ENCODE measurements around the gene DCLRE1A.
"Not testable (repeated sequence)": the region's sequence is repeated elsewhere in the genome, so short reads cannot be mapped to it uniquely, and the experiment has no call there.

Gene DCLRE1A

GRCh38 chr10:113858541-113858940, 4.7 kb upstream of the DCLRE1A start:
- in situ Hi-C loops (cut with MboI; ENCODE audit: low sequenced_read_pairs) = no loop called here

- in situ Hi-C loops (cut with MboI; ENCODE audit: low sequenced_read_pairs) = no loop called here
Measured at GRCh38 chr10:113857210-113857609, 3.3 kb upstream of the DCLRE1A start.

DNA sequence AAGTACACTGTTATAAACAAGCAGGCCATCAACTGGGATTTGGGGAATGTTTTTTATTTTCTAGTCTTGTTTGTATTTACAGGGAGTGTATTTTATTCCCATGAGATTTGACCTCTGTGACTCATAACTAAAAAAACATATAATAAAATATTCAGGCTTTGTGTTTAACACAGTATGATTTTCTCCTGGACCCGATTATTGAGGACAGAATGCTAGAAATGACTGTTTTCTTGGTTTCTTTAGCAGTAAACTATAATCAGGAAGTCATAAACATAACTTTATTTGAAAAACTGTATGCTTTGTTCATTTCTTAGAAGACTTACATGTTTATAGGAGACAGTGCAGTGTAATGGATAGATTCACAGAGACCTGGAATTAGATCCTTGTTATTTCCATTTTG, 2.7 kb upstream of the DCLRE1A start:
- in situ Hi-C loops (cut with MboI; ENCODE audit: low sequenced_read_pairs) = no loop called here

GRCh38 chr10:113854761-113855588, 1.1 kb upstream of the DCLRE1A start:
- in situ Hi-C loops (cut with MboI; ENCODE audit: low sequenced_read_pairs) = no loop called here

DNA sequence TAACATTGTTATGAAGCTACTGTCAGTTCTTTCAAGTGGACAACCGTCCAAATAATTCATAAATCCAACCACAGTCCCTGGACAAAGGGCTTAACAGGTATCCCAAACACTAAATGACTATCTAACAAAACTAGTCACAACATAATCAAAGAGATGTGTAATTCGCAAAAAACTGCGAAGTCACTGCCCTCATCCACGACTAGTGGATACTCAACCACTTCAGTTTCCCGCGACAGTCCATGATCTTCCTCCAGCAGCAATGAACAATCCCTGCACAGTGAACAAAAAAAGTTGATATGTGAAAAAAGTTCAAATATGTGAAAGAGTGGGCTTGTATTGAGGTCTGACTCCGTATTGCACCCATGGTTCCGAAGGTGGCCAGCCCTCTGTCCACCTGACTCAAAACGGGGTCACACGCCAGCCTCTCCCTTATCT, 287 bp downstream of the DCLRE1A start:
- in situ Hi-C loops (cut with MboI; ENCODE audit: low sequenced_read_pairs) = no loop called here

- in situ Hi-C loops (cut with MboI; ENCODE audit: low sequenced_read_pairs) = no loop called here
Measured at GRCh38 chr10:113849946-113850345, 3.9 kb downstream of the DCLRE1A start.

DNA sequence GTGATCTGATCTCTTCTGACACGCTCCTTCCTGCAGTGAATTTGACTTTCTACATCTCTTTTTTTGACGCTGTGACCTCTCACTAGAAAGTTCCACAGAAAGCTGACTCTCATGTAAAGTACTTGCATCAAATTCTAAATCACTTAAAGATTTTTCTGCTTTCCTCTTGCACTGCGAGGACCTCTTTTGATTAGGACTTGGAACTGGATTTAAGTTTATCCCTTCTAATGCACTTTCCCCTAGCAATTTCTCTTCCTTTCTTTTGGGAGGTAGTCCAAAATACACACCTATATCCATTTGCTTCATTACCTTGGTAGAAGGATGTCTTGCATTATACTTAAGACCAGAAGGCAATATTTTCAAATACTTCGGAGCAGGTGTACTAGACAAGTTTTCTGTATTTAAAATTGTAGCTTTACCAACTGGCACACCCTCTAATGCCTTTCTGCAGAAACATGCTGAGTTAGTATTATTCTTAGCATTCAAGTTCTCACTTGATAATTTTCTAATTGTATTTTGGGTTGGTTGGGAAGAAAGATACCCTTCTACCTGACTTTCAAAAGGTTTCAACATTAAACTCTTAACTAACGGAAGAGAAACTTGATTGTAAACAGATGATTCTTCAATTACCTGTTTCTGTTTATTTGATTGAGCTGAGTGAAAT, 4.6 kb downstream of the DCLRE1A start:
- in situ Hi-C loops (cut with MboI; ENCODE audit: low sequenced_read_pairs) = no loop called here

GRCh38 chr10:113846036-113846435, 7.8 kb downstream of the DCLRE1A start:
- in situ Hi-C loops (cut with MboI; ENCODE audit: low sequenced_read_pairs) = no loop called here

- in situ Hi-C loops (cut with MboI; ENCODE audit: low sequenced_read_pairs) = no loop called here
Measured at GRCh38 chr10:113843972-113844485, 9.9 kb downstream of the DCLRE1A start.

- in situ Hi-C loops (cut with MboI; ENCODE audit: low sequenced_read_pairs) = no loop called here
Measured at GRCh38 chr10:113842171-113842570, 11.7 kb downstream of the DCLRE1A start.

GRCh38 chr10:113828567-113828966, 25.3 kb downstream of the DCLRE1A start:
- in situ Hi-C loops (cut with MboI; ENCODE audit: low sequenced_read_pairs) = not testable (repeated sequence)

DNA sequence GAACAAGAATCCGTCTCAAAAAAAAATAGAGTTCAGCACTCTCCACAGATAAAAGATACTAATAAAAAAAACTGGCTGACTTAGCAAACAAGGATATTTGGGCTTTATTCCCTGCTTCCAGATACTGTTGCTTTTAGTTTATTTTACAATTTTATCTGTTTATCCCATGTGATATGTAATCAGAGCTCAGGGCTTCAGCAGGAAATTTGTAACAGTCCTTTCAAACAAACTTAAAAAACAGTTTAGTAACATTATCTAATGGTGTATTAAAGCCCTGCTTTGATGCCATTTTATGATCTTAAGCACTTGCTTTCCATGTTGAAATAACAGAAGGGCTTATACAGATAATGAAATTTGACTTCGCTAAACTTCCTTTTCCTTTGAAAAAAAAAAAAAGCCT, 28.1 kb downstream of the DCLRE1A start:
- in situ Hi-C loops (cut with MboI; ENCODE audit: low sequenced_read_pairs) = no loop called here

GRCh38 chr10:113823389-113823788, 30.5 kb downstream of the DCLRE1A start:
- in situ Hi-C loops (cut with MboI; ENCODE audit: low sequenced_read_pairs) = no loop called here

- in situ Hi-C loops (cut with MboI; ENCODE audit: low sequenced_read_pairs) = no loop called here
Measured at GRCh38 chr10:113822174-113822573, 31.7 kb downstream of the DCLRE1A start.

DNA sequence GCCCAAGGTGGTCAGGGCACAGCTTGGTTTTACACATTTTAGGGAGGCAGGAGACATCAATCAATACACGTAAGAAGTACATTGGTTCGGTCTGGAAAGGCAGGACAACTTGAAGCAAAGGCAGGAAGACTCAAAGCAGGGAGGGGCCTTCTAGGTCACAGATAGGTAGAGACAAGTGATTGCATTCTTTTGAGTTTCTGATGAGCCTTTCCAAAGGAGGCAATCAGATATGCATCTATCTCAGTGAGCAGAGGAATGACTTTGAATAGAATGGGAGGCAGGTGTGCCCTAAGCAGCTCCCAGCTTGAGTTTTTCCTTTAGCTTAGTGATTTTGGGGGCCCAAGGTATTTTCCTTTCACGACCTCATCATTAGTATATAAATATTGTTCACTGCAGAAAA, 32.6 kb downstream of the DCLRE1A start:
- in situ Hi-C loops (cut with MboI; ENCODE audit: low sequenced_read_pairs) = not testable (repeated sequence)

GRCh38 chr10:113820507-113820906, 33.4 kb downstream of the DCLRE1A start:
- in situ Hi-C loops (cut with MboI; ENCODE audit: low sequenced_read_pairs) = no loop called here

DNA sequence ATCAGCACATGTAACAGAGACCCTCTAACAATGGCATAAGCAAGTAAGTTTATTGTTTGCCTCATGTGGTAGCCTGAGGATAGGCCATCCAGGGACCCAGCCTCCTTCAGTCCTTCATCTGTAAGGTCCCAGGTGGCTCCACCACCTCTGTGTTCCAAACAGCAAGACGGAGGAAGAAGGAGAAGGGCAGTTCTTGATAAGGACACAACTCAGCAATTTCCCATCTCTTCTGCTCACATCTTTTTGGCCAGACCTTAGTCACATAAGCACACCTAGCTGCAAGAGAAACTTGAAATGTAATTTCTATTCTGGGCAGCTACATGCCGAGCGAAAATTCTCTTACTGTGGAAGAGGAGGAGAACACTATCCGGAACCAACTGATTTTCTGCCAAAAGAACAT, 33.9 kb downstream of the DCLRE1A start:
- in situ Hi-C loops (cut with MboI; ENCODE audit: low sequenced_read_pairs) = no loop called here

GRCh38 chr10:113814700-113815099, 39.2 kb downstream of the DCLRE1A start:
- in situ Hi-C loops (cut with MboI; ENCODE audit: low sequenced_read_pairs) = not testable (repeated sequence)

DNA sequence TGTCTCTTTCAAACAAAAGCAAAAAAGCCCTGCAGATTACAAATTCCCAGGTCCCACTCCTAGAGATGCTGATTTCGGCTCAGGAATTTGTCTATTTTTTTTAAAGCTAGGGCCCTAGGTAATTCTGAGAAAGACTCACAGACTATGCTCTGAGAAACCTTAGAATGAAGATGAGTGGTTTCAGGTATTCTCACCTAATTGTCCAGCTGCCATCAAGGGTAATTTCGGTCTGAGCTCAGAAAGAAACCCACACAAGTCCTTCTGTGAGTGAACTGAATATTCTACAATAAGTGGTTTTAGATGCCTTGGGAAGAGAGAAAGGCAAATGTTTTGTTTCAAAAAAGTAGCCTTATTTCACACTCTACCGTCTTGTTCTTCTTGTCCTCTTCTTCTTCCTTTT, 45.7 kb downstream of the DCLRE1A start:
- in situ Hi-C loops (cut with MboI; ENCODE audit: low sequenced_read_pairs) = no loop called here

GRCh38 chr10:113806503-113806902, 47.4 kb downstream of the DCLRE1A start:
- in situ Hi-C loops (cut with MboI; ENCODE audit: low sequenced_read_pairs) = no loop called here

GRCh38 chr10:113802997-113803396, 50.9 kb downstream of the DCLRE1A start:
- in situ Hi-C loops (cut with MboI; ENCODE audit: low sequenced_read_pairs) = no loop called here

- in situ Hi-C loops (cut with MboI; ENCODE audit: low sequenced_read_pairs) = no loop called here
Measured at GRCh38 chr10:113801569-113801968, 52.3 kb downstream of the DCLRE1A start.
